ENCODE data around the gene BCL11B. TPM values are rescaled to one million over a fixed set of nuclear protein-coding genes. Genes with fewer than 3 reads are reported as not detected.

BCL11B gene
- total and polyA plus RNA-seq, 2 donors from 2014 or later, result 0.13 to 3.3 TPM

DNA sequence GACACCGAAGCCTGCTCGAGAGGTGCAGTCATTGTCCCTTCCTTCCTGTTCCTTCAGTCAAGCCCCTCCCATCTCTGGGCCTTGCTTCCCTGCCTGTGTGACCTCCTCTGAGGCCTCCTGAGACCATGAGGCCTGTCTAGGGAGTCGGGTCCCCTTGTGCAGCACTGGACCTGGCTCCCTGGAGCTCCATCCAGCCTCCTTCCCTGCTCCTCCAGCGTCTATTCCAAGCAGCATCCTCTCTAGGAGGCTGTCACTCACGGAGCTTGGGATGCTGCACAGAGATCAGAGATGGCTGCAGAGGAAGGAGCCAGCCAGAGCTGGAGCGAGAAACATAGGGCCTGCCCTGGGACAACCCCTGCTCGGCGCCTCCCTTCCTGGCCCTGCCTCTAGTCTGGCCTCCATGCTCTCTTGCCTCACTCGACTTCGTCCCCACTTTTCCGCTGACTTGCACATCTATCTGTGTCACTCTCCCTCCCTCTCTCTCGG is 142.7 kb downstream of the BCL11B start:
- FAIRE-seq, result no peak

DNA sequence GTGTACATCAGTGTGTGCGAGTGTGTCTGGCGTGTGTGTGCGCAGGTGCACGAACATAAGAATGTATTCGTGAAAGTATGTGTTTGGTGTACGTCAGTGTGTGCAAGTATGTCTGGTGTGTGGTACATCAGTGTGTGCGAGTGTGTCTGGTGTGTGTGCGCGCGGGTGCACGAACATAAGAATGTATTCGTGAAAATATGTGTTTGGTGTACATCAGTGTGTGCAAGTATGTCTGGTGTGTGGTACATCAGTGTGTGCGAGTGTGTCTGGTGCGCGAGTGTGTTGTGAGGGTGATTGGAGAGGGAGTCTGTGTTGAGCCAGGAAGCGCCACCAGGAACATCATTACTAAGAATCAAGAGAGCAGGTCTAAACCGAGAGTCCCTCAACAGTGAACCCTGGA is 143.8 kb downstream of the BCL11B start:
- TF ChIP-seq, protein P1, sequence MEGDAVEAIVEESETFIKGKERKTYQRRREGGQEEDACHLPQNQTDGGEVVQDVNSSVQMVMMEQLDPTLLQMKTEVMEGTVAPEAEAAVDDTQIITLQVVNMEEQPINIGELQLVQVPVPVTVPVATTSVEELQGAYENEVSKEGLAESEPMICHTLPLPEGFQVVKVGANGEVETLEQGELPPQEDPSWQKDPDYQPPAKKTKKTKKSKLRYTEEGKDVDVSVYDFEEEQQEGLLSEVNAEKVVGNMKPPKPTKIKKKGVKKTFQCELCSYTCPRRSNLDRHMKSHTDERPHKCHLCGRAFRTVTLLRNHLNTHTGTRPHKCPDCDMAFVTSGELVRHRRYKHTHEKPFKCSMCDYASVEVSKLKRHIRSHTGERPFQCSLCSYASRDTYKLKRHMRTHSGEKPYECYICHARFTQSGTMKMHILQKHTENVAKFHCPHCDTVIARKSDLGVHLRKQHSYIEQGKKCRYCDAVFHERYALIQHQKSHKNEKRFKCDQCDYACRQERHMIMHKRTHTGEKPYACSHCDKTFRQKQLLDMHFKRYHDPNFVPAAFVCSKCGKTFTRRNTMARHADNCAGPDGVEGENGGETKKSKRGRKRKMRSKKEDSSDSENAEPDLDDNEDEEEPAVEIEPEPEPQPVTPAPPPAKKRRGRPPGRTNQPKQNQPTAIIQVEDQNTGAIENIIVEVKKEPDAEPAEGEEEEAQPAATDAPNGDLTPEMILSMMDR (IDR thresholded peaks at IDR 0.05; ENCODE audit: borderline replicate concordance, extremely low read depth, insufficient read depth), result no peak
- DNase-seq, result no peak
- Histone ChIP-seq H3K36me3 (ENCODE audit: control insufficient read depth in 2 of 3, insufficient read depth in 3 of 3, low read length in 3 of 3) (no peaks in the 10 kb centered on the region), H3K4me3 (ENCODE audit: low read length in 3 of 3) (peak overlapping the region in 1 of 3 donors; percentile 6), H3K27ac (ENCODE audit: low read depth in 2 of 2, low read length in 2 of 2) (no peak overlapping the region), H3K9me3 (ENCODE audit: control insufficient read depth in 2 of 3, insufficient read depth in 1 of 3, low read length in 3 of 3) (no peaks in the 10 kb centered on the region), H3K27me3 (ENCODE audit: control insufficient read depth, insufficient read depth, low read length) (no peaks in the 10 kb centered on the region), H3K4me1 (ENCODE audit: control insufficient read depth in 2 of 3, insufficient read depth in 2 of 3, low read depth in 1 of 3, low read length in 3 of 3) (peaks cover 0 to 6% (median 0%) of the 10 kb centered on the region in 3 donors), H3K9ac (ENCODE audit: low read length in 3 of 3) (no peak overlapping the region)
- no peak for FAIRE-seq
- intact Hi-C loops (cut with DNase I), result no loop called here

More for the DNA sequence above, 142.7 kb downstream of the BCL11B start:
- no peak overlapping the region for H3K9ac ChIP-seq (ENCODE audit: low read length in 3 of 3)
- no peaks in the 10 kb centered on the region for H3K9me3 ChIP-seq (ENCODE audit: control insufficient read depth in 2 of 3, insufficient read depth in 1 of 3, low read length in 3 of 3)
- H3K4me3 ChIP-seq (ENCODE audit: low read length in 3 of 3), result no peak overlapping the region
- H3K27me3 ChIP-seq (ENCODE audit: control insufficient read depth, insufficient read depth, low read length), result no peaks in the 10 kb centered on the region
- TF ChIP-seq, protein P1 (IDR thresholded peaks at IDR 0.05; ENCODE audit: borderline replicate concordance, extremely low read depth, insufficient read depth), result no peak
- intact Hi-C loops (cut with DNase I), result no loop called here
- peak in 2 of 5 donors; percentile 5 to 33 for DNase-seq
- peaks cover 0 to 6% (median 0%) of the 10 kb centered on the region in 3 donors for H3K4me1 ChIP-seq (ENCODE audit: control insufficient read depth in 2 of 3, insufficient read depth in 2 of 3, low read depth in 1 of 3, low read length in 3 of 3)
- no peak overlapping the region for H3K27ac ChIP-seq (ENCODE audit: low read depth in 2 of 2, low read length in 2 of 2)
- H3K36me3 ChIP-seq (ENCODE audit: control insufficient read depth in 2 of 3, insufficient read depth in 3 of 3, low read length in 3 of 3), result no peaks in the 10 kb centered on the region

GRCh38 chr14:99127651-99128167 is 144.3 kb downstream of the BCL11B start:
- no peaks in the 10 kb centered on the region for H3K9me3 ChIP-seq (ENCODE audit: control insufficient read depth in 2 of 3, insufficient read depth in 1 of 3, low read length in 3 of 3)
- DNase-seq (peak in 4 of 5 donors; percentile 73 to 85 (median 81)), FAIRE-seq (no peak)
- H3K9ac ChIP-seq (ENCODE audit: low read length in 3 of 3), result no peak overlapping the region
- peaks cover 0 to 6% (median 0%) of the 10 kb centered on the region in 3 donors for H3K4me1 ChIP-seq (ENCODE audit: control insufficient read depth in 2 of 3, insufficient read depth in 2 of 3, low read depth in 1 of 3, low read length in 3 of 3)
- H3K4me3 ChIP-seq (ENCODE audit: low read length in 3 of 3), result peak overlapping the region in 1 of 3 donors; percentile 6
- intact Hi-C loops (cut with DNase I), result no loop called here
- no peaks in the 10 kb centered on the region for H3K27me3 ChIP-seq (ENCODE audit: control insufficient read depth, insufficient read depth, low read length)
- TF ChIP-seq, protein P1 (IDR thresholded peaks at IDR 0.05; ENCODE audit: borderline replicate concordance, extremely low read depth, insufficient read depth), result no peak
- H3K27ac ChIP-seq (ENCODE audit: low read depth in 2 of 2, low read length in 2 of 2), result no peak overlapping the region
- no peaks in the 10 kb centered on the region for H3K36me3 ChIP-seq (ENCODE audit: control insufficient read depth in 2 of 3, insufficient read depth in 3 of 3, low read length in 3 of 3)
